Stimulated activated CD8-positive, alpha-beta memory T cell treated with anti-CD3 and anti-CD28 coated beads, Interleukin-7, amount 100 ng/mL, for 24 hours (primary cell): ENCODE results near the gene PIERCE2.
"Not testable (repeated sequence)": the region's sequence is repeated elsewhere in the genome, so short reads cannot be mapped to it uniquely, and the experiment has no call there.

Source experiments
- DNase-seq: peaks from one replicate; pipeline ENCODE4 v3.0.0-alpha.2; 2020; ENCODE audit warnings: low read depth

The PIERCE2 gene, protein sequence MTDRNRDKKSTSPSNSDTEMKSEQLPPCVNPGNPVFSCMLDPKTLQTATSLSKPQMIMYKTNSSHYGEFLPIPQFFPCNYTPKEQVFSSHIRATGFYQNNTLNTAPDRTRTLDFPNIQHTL

DNA sequence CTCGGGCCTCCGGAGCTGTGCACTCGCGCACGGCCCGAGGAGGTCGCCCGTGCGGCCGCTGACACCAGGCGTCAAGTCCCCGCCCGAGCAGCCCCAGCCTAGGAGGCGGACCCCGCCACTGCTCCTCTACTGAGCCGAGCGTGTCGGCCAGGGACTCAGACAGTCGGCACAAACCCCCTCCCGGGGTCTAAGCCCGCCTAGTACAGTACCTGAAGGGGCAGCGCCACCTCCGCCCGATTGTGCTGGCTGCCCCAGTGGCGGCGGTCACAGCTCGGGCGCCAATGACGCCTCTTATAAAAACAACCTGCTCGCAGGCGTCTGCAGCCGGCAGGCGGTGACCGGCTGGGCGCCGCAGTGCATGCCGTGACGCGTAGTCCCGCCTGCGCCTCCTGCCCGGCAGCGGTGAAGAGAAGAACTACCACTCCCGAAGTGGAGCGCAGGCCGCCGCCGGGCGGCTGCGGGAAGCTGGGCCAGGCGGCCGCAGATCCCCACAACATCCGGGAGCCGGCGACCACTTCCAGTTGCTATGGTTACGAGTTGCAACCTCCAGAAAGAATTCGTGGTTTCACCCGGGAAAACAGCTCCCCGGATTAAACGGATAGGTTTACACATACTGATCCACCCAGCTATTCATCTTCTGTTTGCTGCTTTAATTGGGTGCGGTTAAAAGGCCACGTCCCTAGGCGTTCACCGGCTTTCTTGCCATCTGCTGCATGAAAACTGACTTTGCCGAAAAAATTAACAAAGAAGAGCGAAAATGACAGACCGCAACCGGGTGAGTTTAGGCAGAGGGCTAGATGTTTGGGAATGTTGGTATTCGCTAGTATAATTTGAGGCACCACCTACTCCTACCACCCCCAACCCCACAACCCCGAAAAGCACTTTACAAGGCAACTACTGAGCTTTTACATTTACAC, at the start of gene PIERCE2, which contains the start of gene CCPG1:
PIERCE2 (plus strand) TSS at position 484 of the 917 bp plus-strand sequence; CDS start at position 758, 274 bp downstream.
CCPG1 (minus strand) TSS at position 348 of the 917 bp plus-strand sequence. CDS start 18,935 bp downstream, outside the sequence.
- peak; percentile 68 for DNase-seq

DNA sequence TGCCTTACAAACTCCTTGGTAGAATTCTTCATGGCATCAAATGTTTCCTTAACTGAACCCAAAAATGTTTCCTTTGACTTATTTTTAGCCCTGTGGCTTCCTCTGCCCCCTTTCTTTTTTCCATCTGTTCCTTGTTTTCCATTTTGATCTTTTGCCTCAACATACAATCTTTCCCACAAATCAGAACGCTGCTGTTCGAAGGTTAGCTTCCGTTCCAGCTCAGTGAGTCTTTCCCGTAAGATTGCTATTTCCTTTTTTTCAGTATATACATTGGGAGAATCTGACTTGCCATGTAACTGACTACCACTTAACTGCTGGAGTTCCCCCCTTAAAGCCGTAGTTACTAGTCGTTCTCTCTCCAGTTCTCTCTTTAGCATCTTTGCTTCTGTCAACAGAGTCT, 48.0 kb upstream of the PIERCE2 start:
- DNase-seq: no peak

DNA sequence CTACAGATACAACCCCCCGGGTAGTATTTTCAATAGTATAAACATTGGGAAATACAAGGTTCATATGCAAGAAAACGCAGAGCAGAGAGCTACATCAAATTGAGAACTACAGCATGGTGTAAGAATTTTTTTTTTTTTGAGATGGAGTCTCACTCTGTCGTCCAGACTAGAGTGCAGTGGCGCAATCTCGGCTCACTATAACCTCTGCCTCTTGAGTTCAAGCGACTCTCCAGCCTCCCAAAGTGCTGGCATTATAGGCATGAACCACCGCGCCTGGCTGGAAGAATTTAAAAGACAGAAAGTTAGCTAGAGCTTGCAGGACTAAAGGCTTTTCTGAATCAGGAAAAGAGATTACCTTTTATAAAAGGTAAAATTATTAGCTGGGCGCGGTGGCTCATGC, 47.2 kb upstream of the PIERCE2 start:
- DNase-seq: no peak

DNA sequence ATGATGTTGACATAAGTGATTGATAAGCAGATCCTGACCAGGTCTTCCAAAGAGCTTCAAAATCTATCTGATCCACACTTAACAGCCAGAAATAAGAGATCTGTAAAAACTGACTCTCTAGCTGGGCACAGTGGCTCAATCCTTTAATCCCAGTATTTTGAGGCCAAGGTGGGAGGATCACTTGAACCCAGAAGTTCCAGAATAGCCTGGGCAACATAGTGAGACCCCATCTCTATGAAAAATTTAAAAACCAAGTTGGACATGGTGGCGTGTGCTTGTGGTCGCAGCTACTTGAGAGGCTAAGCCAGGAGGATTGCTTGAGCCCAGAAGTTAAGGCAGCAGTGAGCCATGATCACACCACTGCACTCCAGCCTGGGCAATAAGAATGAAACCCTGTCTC, 45.7 kb upstream of the PIERCE2 start:
- no peak for DNase-seq

DNA sequence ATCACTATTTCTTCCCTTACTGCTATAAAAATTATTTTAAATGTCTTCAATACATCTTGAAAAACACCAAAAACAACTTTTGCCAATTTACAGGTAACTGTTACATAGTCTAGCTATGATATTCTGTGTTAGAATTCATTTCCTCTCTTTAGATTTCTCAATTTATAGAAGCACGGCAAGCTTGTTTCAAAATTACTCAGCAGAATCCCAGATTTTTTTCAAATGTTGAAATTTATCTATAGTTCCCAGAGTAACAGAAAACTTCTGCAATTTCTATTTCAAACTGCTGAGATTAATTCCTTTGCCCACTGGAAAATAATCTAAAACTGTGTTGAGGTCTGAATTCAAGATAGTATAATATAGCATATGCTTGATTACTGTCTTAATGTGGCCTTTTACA, 41.3 kb upstream of the PIERCE2 start:
- no peak for DNase-seq

DNA sequence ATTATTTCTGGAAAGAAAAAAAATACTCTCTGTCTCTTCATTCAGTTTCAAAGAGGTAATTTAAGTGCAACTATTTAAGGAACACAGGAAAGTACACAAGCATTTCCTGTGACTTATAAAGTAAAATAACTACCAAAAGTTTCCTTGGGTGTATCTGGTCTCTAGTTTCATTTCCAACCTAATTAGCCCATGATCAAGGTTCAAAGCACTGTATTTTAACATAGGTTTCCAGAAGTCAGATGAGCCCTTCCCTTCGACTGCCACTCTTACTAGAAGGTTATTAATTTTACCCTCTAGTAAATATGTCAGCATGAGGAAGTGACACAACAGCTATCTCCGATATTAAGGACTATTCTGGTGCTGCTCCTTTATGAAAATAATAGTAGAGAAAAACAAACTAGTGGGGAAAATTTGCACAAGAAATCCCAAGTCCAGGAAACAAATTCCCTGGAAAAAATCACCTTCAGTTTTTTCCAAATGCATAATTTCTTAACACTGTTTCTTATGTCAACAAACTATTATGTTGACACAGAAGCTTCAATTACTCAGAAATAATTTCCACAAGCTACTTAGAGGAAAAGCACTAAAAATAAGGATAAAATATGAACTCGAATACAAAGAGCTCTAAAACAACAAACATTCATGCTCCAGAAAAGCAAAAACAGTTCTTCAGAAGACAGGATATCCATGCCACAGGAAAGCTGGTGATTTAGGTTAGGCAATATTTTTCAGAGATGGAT, 35.4 kb upstream of the PIERCE2 start:
- DNase-seq: no peak

DNA sequence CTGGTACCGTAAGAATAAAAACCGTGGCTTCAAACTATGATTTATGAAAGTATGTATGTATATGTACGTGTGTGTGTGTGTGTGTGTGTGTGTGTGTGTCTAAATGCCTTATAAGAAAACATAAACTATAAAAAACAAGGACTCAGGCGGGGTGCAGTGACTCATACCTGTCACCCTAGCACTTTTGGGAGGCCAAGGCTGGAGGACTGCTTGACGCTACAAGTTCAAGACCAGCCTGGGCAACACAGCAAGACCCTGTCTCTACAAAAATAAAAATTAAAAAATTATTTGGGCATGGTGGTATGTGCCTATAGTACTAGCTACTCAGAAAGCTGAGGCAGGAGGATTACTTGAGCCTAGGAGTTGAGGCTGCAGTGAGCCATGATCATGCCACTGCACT, 29.2 kb upstream of the PIERCE2 start:
- no peak for DNase-seq

DNA sequence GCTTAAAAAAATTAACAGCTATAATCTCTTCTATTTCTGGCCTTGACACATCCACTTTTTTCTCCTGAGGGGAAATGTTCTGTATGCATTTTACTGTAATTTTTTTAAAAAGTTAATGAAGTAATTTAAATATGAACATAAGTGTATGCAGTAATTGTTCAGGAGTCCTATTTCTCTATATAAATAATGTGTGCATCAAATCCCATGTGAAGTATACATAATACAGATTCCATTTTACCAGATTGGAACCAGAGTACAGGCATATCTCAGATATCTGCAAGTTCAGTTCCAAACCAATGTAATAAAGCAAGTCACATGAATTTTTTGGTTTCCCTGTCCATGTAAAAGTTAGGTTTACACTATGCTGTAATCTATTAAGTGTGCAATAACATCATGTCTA, 26.7 kb upstream of the PIERCE2 start:
- no peak for DNase-seq

DNA sequence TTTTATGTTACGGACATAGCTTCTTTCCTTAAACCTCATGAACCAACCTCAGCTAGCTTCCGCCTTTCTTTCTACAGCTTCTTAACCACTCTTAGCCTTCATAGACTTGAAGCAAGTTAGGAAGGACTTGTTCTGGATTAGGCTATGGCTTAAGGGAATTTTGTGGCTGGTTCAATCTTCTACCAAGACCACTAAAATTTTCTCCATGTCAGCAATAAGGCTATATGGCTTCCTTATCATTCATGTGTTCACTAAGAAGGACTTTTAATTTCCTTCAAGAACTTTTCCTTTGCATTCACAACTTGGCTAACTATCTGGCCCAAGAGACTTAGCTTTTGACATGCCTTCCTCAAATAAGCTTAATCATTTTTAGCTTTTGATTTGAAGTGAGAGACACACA, 24.6 kb upstream of the PIERCE2 start:
- no peak for DNase-seq

DNA sequence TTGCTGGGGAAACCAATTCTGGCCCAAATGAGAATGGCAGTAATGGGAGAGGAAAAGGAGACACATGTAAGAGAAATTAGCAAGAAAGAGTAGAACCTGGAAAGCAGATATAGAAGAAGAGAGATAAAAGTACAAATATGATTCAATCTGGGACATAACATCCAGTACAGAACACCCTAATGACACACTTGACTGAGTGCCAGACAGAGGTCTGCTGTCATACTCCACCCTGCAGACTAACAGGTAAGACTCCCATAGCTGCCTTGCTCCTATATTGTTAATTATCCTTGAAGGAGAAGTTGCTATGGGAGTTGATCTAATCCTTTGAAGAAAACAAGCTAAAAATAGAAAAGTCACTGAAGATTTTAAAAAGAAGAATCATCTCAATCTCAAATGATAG, 21.3 kb upstream of the PIERCE2 start:
- no peak for DNase-seq

DNA sequence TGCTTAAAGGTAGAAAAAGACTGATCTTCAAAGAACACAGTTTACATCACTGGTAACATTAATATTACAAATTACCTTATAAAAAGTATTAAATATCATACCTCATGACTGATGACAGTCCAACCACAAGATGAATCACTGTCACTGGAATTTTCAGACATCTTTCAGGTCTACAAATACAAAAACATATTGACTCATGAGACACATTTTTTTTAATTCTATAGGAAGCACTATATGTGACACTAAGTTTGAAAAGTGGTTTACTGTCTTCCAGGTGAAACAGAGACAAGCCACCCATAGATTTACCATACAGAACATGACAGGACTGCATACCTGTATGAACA, 19.1 kb upstream of the PIERCE2 start:
- no peak for DNase-seq

DNA sequence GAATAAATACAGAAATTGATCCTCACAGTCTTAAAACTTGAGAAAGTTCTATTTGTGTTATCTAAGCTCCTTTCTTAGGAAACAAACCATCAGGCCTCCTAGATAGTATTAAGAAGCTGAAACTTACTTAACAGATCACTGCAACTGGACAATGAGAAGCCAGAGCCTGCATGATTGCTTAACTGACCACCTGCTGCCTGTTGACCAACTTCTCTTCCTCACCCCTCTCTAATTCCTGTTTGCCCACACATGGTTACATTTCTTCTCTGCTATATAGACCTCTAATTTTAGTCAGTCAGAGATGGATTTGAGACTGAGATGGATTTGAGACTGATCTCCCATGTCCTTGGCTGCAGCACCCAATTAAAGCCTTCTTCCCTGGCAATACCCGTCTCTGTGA, 13.6 kb upstream of the PIERCE2 start:
- DNase-seq: no peak

DNA sequence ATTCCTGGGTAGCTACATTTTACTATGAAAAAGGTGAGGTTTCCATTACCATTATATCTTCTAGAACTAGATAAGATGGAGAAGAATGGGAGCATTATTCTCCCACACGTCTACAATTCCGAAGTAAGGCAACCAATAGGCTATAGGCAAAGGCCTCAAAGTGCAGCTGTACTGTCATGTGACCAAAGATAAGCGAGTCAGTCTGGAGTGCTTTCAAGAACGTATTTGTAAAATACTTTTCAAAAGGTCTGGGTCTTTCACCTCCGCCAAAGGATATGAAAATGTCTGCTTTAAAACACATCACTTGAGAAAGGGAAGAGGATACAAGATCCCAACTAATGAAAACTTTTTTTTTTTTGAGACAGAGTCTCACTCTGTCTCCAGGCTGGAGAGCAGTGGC, 10.1 kb upstream of the PIERCE2 start:
- DNase-seq: no peak

DNA sequence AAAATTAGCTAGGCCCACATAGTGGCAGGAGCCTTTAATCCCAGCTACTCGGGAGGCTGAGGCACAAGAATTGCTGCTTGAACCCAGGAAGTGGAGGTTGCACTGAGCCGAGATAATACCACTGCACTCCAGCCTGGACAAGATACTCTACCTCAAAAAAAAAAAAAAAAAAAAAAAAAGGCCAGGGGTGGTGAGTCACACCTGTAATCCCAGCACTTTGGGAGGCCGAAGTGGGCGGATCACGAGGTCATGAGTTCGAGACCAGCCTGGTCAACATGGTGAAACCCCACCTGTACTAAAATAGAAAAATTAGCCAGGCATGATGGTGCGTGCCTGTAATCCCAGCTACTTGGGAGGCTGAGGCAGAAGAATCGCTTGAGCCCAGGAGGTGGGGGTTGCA, 8.2 kb upstream of the PIERCE2 start:
- not testable (repeated sequence) for DNase-seq

DNA sequence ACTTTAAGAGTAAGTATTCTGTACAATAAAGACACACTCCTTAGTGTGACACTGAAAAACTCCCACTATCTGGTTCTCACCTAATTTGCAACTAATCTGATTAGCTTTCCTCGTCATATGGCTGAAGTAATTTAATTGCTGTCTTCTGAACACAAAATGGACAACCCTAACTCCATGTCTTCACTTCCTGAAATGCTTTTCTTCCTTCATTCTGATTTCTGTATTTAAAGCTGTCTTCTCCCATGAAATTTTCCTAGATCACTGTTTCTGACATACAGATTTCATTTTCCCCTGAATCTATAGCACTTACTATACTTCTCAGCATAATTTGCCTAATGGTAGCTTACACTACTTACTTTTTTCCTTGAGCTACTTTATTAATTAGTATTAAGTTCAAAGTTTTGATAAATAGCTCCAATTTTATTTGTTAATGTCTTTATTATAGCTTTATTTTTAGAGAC, 6.5 kb upstream of the PIERCE2 start:
- no peak for DNase-seq

DNA sequence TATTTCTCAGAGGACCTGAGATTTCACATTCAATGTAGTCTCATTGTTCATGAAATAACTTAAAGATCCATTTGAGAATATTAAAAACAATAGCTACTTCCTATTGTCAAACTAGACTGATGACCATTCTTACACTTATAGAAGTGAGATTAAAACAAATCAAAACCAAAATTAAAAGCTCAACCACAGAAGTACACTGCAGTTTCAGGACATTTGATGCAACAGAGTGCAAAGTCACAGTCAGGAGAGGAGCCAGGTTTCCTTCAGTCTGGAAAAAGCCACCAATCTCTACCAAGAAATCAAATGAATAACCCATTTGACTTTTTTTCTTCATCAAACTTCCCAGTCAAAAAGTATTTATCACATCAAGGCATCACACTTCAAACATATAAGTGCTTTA, 5.6 kb upstream of the PIERCE2 start:
- DNase-seq: no peak

DNA sequence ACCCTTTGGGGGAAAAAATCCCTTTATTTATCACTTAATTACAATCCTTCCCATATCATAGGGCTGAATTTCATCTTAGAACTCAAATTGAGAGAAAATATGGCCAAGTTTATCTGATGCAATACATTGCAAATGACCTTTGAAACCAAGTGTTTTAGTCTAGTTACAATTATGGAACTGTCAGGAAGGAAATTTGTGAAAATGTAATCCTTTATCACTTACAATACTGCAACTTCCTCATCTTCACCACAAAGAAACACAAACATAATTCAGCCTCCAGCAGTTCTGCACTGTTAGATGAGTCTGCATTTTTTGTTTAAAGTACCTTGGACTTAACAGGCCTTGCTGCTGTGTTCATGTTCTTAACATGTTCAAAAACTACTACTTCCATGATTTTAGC, 4.8 kb upstream of the PIERCE2 start:
- no peak for DNase-seq

DNA sequence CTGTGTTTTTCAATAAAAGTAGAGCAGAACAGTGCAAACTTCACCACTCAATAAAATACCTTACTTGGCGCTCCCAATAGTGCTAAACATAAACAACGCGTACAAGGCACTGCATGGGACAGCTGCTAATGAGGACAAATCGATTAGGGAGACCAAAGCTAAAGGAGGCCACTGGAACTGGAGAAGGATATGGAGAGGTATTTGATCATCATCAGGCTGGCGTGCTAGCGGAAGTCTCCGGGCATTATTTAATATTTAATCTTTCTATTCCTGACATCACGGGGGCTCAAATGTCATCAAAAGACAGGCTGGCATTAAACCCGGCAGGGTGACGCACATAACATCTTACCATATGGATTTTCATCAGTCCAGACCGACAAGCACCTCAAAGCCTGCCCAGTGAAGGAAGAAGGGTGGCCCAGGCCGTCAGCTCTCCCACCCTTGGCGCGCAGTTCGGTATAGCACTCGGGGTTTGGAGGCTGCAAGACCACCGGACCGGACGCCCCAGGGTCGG, 740 bp upstream of the PIERCE2 start:
- no peak for DNase-seq

DNA sequence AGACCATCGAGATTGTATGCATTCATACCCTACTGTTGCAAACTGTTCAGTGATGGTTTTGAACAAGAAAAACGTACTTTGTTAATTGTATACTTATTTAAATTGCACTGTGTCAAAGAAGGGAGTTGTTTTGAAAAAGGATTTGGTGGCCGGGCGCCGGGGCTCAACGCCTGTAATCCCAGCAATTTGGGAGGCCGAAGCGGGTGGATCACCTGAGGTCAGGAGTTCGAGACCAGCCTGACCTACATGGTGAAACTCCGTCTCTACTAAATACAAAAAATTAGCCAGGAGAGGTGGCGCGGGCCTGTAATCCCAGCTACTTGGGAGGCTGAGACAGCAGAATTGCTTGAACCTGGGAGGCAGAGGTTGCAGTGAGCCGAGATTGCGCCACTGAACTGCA, 681 bp downstream of the PIERCE2 start:
- DNase-seq: not testable (repeated sequence)

DNA sequence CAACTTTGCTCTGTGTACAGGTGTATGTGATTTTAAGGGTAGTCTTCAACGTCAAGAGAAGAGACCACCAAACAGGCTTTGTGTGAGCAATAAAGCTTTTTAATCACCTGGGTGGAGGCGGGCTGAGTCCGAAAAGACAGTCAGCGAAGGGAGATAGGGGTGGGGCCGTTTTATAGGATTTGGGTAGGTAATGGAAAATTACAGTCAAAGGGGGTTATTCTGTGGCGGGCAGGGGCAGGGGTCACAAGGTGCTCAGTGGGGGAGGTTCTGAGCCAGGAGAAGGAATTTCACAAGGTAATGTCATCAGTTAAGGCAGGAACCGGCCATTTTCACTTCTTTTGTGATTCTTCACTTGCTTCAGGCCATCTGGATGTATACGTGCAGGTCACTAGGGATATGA, 9.4 kb downstream of the PIERCE2 start:
- not testable (repeated sequence) for DNase-seq

DNA sequence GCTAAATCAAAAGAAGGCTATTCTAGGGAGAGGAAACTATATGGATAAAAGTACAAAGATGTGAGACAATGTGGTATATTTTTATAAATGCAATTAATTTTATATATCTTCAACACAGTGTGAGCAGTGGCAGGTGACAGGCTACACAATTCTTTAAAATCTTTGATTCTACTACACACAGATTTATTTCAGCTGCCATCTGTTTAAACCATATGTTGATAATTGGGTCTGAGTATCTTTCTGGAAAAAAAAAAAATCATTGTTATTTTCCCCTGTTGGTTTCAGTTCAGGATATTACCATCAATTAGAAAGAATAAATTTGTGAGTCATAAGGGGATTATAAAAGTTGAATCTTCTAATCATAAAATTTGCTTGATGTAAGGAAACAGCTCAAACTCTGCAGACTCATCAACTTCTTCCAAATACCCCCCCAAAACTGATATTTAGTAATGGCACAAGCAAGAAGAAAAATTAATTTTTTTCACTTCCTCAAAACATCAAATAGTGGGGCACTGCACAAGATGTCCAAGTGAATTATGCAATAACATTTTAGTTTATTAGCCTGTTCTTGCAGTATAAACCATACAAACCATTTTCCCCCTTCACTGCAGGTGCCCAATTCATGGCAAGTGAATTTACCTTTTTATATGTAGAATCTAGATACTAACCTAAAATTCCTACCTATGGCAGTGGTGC, 12.0 kb downstream of the PIERCE2 start:
- DNase-seq: no peak

DNA sequence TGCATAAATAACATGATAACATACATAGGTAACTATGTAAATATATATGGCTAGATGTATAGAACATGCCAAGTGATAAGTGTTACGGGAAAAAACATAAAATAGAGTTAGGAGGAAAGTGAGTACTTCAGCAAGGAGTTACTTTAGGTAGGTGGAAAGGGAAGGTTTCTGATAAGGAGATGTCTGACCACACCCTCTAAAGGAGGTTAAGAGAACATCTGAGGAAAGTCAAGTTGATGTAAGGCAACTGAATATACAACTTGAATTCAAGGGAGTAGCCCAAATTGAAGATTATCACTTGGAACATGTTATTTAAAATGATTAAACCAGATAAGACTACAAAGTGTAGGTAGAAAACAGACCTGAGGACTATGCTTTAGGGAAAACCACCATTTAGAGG, 13.8 kb downstream of the PIERCE2 start:
- DNase-seq: no peak
